Heart left ventricle (tissue), 11 donors: ENCODE data around the gene MAPKAPK5. TPM values are rescaled to one million over a fixed set of nuclear protein-coding genes. Genes with fewer than 3 reads are reported as not detected.

Experiments used
- microRNA-seq, 4 donors: library from miRNA; unstranded; fragments of <30 nt; microRNA quantifications; one replicate each; pipeline versions ENCODE4 to v1.2.0, GENCODE V29; 2017 to 2020
- polyA plus RNA-seq, 2 donors: library from polyadenylated mRNA; stranded (reverse); fragments of 200-250 nt; gene quantifications; one replicate each; pipeline ENCODE4 v1.2.3, GENCODE V29; 2013
- total RNA-seq, 9 donors: library from RNA; depleted of rRNA in 2 of 9; stranded (reverse); fragments of >200 nt in 2 of 9; fragmentation: NEBNext Ultra II Directional in 3 of 9; extraction: Animal tissue kit (Norgen Biotek cat#: 25700) in 3 of 9; gene quantifications; one replicate each; pipeline versions ENCODE4 v1.1.0 to v1.2.4, GENCODE V29; 2016 to 2023
- donor health status: ischemic (EF 13 %, LVEDD 7.1; RV severe dilation, severe dysfunction).
- donor health status: healthy with polysubstance abuse.
- donor health status: DM: no; HTN: yes; CAD: no.
- donor health status: DM: no; HTN: no; CAD: no.
- donor health status: ischemic (EF 25% LVEDD 5.7; RV mildly dilated, moderate dysfunction).
- donor health status: healthy.
- donor health status: DM: yes; HTN: yes; CAD: no.
- donor health status: PGD.
- donor health status: nonischemic (EF 23%, LVEDD 6.1; RV moderate dilation, normal function).

Gene MAPKAPK5
- total and polyA plus RNA-seq, 11 donors, result 8.0 to 28.7 (median 25.2) TPM

Small RNA genes lying within 50 kb of the gene (microRNA-seq; reads per million reads assigned to microRNA genes)
- gene MIR6761, result 0 to 1.0 (median 0.38) reads per million in 4 donors

Other genes with a start within 250 kb of the MAPKAPK5 start
- gene ATXN2, start 242.9 kb upstream of the MAPKAPK5 start, total RNA-seq, result 10 to 100 TPM; 34.7 to 59.3 (median 48.8) TPM
- gene ATXN2, start 242.9 kb upstream of the MAPKAPK5 start, polyA plus RNA-seq, result 10 to 100 TPM; 23.6 to 35.0 TPM
- 10 to 100 TPM; 12.1 to 19.7 (median 15.9) TPM for gene BRAP, start 156.3 kb upstream of the MAPKAPK5 start, total RNA-seq
- gene BRAP, start 156.3 kb upstream of the MAPKAPK5 start, polyA plus RNA-seq, result 10 to 100 TPM in 1 of 2 donors, 1 to 10 TPM in 1; 6.7 to 10.2 TPM
- 10 to 100 TPM; 18.0 to 46.0 (median 28.6) TPM for gene ACAD10, start 156.2 kb upstream of the MAPKAPK5 start, total RNA-seq
- gene ACAD10, start 156.2 kb upstream of the MAPKAPK5 start, polyA plus RNA-seq, result 10 to 100 TPM; 10.7 to 26.4 TPM
- 100 to 1,000 TPM; 176 to 303 (median 260) TPM for gene ALDH2, start 75.3 kb upstream of the MAPKAPK5 start, total RNA-seq
- 100 to 1,000 TPM; 135 to 176 TPM for gene ALDH2, start 75.3 kb upstream of the MAPKAPK5 start, polyA plus RNA-seq
- gene TMEM116, start 170.9 kb downstream of the MAPKAPK5 start, total RNA-seq, result 10 to 100 TPM; 25.7 to 63.6 (median 44.3) TPM
- 10 to 100 TPM; 19.6 to 26.3 TPM for gene TMEM116, start 170.9 kb downstream of the MAPKAPK5 start, polyA plus RNA-seq
- gene ERP29, start 171.2 kb downstream of the MAPKAPK5 start, total RNA-seq, result 10 to 100 TPM; 22.5 to 92.5 (median 55.9) TPM
- gene ERP29, start 171.2 kb downstream of the MAPKAPK5 start, polyA plus RNA-seq, result 10 to 100 TPM; 43.3 to 58.1 TPM